HepG2 (cell line): ENCODE measurements around the gene HSPA1L. TPM values are rescaled to one million over a fixed set of nuclear protein-coding genes. Genes with fewer than 3 reads are reported as not detected.

Source experiments
- HNF1A ChIP-seq, 2 experiments: sonication (generic) in 1 of 2; formaldehyde crosslinking in 1 of 2; IDR thresholded peaks; 2 replicates each; pipeline versions ENCODE4 v1.4.0 to v1.6.1; 2016 to 2020; ENCODE audit warnings: borderline replicate concordance in 1 of 2, low read depth in 1 of 2, mild to moderate bottlenecking in 1 of 2, missing genetic modification reagents in 1 of 2
- ZFP37 ChIP-seq: sonication (generic); formaldehyde crosslinking; IDR thresholded peaks from 2 replicates; pipeline ENCODE4 v1.4.0; 2020; ENCODE audit warnings: missing genetic modification reagents, borderline replicate concordance
- ZFP91 ChIP-seq: sonication (generic); formaldehyde crosslinking; IDR thresholded peaks from 2 replicates; pipeline ENCODE4 v1.9.0; 2022; ENCODE audit warnings: missing genetic modification reagents, mild to moderate bottlenecking, borderline replicate concordance
- ZNF260 ChIP-seq: sonication (generic); formaldehyde crosslinking; IDR thresholded peaks from 2 replicates; pipeline ENCODE4 v1.4.0; 2020; ENCODE audit warnings: missing genetic modification reagents, low read depth, mild to moderate bottlenecking, borderline replicate concordance
- ZNF782 ChIP-seq: sonication (generic); formaldehyde crosslinking; IDR thresholded peaks from 2 replicates; pipeline ENCODE4 v1.4.0; 2020; ENCODE audit warnings: missing genetic modification reagents, mild to moderate bottlenecking, borderline replicate concordance
- polyA plus RNA-seq, 8 experiments: library from polyadenylated mRNA; depleted of rRNA in 3 of 8; stranded (reverse) in 7 of 8; unstranded in 1 of 8; fragments of >200 nt; fragmentation: Illumina TruSeq in 4 of 8; extraction: Trizol in 4 of 8; gene quantifications; 2 replicates each; pipeline versions ENCODE4 v1.2.1 to v1.2.3, GENCODE V29; 2011 to 2016; ENCODE audit warnings: low read depth in 4 of 8, missing spikeins in 1 of 8, mixed read lengths in 1 of 8; ENCODE audit not compliant: insufficient read depth in 1 of 8
- total RNA-seq, 5 experiments: library from RNA; depleted of rRNA; stranded (reverse); fragments of >200 nt; fragmentation: Illumina TruSeq; extraction: Trizol; gene quantifications; 2 replicates each; pipeline ENCODE4 v1.2.3, GENCODE V29; 2016; ENCODE audit warnings: low read depth in 1 of 5
- TF ChIP-seq, protein P1 (sequence below): sonication (generic); formaldehyde crosslinking; IDR thresholded peaks from 2 replicates; pipeline ENCODE4 v1.4.0; 2020; ENCODE audit warnings: missing genetic modification reagents, borderline replicate concordance

The HSPA1L gene
- total and polyA plus RNA-seq, 2 of the 13 experiments (the other 11 are each of a cell fraction or from before 2014, with no cell fraction given), result 0.55 to 1.0 TPM

DNA sequence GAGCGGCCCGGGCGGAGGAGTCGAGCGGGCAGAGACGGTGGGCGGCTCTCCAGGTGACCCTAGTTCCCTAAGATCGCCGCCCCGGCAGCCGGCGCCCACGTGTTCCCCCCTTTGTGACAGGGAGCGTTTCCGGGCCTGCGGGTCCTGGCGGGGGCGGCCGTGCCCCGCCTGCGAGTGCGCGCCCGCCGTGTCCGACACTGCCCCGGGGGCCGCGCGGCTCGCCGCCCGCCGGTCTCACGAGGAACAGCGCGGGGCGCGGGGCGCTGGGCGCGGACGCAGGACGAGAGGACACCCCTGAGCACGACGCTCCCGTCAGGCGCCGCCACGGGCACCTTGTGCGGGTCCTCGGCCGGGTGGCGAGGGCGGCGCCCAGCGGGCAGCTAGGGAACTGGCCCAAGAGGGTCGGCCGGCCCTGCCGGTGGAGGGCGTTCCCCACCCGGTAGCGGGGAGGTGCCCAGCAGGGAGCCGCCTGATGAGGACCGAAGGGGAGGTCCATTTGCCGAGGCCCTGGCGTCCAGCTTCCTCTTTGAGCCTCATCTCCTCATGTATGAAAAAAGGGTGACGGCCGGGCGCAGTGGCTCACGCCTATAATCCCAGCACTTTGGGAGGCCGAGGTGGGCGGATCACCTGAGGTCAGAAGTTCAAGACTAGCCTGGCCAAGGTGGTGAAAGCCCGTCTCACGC, 19.3 kb downstream of the HSPA1L start, which contains the start of gene VARS1 (continued):
- TF ChIP-seq, protein P1, sequence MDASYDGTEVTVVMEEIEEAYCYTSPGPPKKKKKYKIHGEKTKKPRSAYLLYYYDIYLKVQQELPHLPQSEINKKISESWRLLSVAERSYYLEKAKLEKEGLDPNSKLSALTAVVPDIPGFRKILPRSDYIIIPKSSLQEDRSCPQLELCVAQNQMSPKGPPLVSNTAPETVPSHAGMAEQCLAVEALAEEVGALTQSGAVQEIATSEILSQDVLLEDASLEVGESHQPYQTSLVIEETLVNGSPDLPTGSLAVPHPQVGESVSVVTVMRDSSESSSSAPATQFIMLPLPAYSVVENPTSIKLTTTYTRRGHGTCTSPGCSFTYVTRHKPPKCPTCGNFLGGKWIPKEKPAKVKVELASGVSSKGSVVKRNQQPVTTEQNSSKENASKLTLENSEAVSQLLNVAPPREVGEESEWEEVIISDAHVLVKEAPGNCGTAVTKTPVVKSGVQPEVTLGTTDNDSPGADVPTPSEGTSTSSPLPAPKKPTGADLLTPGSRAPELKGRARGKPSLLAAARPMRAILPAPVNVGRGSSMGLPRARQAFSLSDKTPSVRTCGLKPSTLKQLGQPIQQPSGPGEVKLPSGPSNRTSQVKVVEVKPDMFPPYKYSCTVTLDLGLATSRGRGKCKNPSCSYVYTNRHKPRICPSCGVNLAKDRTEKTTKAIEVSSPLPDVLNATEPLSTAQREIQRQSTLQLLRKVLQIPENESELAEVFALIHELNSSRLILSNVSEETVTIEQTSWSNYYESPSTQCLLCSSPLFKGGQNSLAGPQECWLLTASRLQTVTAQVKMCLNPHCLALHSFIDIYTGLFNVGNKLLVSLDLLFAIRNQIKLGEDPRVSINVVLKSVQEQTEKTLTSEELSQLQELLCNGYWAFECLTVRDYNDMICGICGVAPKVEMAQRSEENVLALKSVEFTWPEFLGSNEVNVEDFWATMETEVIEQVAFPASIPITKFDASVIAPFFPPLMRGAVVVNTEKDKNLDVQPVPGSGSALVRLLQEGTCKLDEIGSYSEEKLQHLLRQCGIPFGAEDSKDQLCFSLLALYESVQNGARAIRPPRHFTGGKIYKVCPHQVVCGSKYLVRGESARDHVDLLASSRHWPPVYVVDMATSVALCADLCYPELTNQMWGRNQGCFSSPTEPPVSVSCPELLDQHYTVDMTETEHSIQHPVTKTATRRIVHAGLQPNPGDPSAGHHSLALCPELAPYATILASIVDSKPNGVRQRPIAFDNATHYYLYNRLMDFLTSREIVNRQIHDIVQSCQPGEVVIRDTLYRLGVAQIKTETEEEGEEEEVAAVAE, result no peak
- TF ChIP-seq ZFP37 (CRISPR knock-in tag), result no peak; the same call in none of the 2 replicates
- TF ChIP-seq ZNF782, result peak; percentile 11; the same call in 1 of the 2 replicates
- TF ChIP-seq ZNF260, result no peak
- TF ChIP-seq ZFP91 (CRISPR knock-in tag), result peak; percentile 93
- no peak for TF ChIP-seq HNF1A (IDR thresholded peaks at IDR 0.05; ENCODE audit: low read depth)
- TF ChIP-seq HNF1A (CRISPR knock-in tag; IDR thresholded peaks at IDR 0.05; ENCODE audit: borderline replicate concordance), result peak; percentile 65
